ENCODE results near the gene DOK6. TPM values are rescaled to one million over a fixed set of nuclear protein-coding genes. Genes with fewer than 3 reads are reported as not detected.
"Not testable (repeated sequence)": the region's sequence is repeated elsewhere in the genome, so short reads cannot be mapped to it uniquely, and the experiment has no call there.

DOK6 gene
- total RNA-seq (ENCODE audit: unreplicated experiment), result 19.7 TPM
- long read RNA-seq, full-length matches to known transcripts, result 3 of 5 reads
- long read RNA-seq, partial matches to known transcripts, result 0 of 5 reads
- long read RNA-seq, other reads (novel, unspliced or antisense), result 2 of 5 reads

DNA sequence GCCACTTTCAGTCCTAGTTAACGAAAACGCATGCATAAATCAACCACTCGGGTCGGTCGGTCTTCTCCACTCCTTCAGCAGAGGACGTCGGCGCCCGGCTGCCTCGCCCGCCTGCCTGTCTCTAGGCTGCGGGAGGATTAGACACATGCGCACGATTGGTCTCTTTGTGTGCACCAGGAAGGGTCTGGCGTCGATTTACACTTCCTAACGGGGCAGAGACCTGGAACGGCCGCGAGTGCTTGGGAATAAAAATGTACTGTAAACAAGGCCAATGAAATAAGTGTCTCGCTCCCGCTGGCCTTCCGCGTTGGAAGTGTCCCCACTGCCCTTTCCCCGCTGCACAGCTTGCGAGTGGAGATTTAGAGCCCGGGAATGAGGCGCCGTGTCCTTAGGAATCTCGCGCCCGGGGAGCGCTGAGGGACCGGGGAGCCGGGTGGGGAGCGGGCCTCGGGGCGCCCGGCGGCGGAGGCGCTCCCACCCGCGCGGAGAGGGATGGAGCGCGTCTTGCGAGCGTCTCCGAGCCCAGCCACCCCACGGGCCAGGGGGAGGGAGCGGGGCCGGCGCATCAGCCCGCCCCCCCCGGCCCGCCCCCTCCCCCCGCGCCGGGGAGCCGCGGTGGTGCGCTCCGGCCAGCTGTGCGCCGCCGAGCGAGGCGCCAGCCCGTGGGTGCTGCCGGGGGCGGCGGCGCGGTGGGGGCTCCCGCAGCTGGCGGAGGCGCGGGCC lies at the start of gene DOK6:
Gene DOK6, plus strand, starts transcription at position 636 of the 723 bp plus-strand sequence.
- H3K4me3 Mint-ChIP-seq (ENCODE audit: unreplicated experiment), result peak within 1 kb of the TSS; percentile 91
- no peaks in the 10 kb centered on the region for H3K36me3 Mint-ChIP-seq (ENCODE audit: unreplicated experiment)
- H3K4me1 Mint-ChIP-seq (ENCODE audit: low read depth, unreplicated experiment), result peaks cover 14% of the 10 kb centered on the region
- H3K27ac Mint-ChIP-seq (ENCODE audit: unreplicated experiment), result peak within 1 kb of the TSS; percentile 92
- peak; percentile 86 for DNase-seq
- TF ChIP-seq, protein P1, sequence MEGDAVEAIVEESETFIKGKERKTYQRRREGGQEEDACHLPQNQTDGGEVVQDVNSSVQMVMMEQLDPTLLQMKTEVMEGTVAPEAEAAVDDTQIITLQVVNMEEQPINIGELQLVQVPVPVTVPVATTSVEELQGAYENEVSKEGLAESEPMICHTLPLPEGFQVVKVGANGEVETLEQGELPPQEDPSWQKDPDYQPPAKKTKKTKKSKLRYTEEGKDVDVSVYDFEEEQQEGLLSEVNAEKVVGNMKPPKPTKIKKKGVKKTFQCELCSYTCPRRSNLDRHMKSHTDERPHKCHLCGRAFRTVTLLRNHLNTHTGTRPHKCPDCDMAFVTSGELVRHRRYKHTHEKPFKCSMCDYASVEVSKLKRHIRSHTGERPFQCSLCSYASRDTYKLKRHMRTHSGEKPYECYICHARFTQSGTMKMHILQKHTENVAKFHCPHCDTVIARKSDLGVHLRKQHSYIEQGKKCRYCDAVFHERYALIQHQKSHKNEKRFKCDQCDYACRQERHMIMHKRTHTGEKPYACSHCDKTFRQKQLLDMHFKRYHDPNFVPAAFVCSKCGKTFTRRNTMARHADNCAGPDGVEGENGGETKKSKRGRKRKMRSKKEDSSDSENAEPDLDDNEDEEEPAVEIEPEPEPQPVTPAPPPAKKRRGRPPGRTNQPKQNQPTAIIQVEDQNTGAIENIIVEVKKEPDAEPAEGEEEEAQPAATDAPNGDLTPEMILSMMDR (IDR thresholded peaks at IDR 0.05; ENCODE audit: partially characterized antibody, unreplicated experiment), result no peak
- peaks cover 12% of the 10 kb centered on the region for H3K27me3 Mint-ChIP-seq (ENCODE audit: unreplicated experiment)
- H3K9me3 Mint-ChIP-seq (ENCODE audit: unreplicated experiment), result peaks cover 12% of the 10 kb centered on the region

DNA sequence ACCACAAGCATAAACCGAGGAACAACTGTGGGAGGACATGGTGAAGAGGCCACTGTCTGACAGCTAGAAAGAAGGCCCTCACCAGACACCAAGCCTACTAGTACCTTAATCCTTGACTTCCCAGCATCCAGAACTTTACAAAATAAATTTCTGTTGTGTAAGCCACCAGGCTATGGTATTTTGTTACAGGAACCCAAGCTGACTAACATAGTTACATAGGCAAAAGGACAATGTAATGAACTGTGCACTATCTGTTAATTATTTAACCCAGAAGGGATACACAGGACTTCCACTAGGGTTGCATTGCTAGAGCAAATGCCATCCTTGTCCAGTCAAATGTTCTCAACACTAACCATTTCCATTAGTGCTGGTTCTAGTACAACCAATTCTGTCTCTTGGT lies 47.7 kb upstream of the DOK6 start:
- no peak overlapping the region for H3K27ac Mint-ChIP-seq (ENCODE audit: unreplicated experiment)
- no peaks in the 10 kb centered on the region for H3K36me3 Mint-ChIP-seq (ENCODE audit: unreplicated experiment)
- DNase-seq, result no peak
- TF ChIP-seq, protein P1 (IDR thresholded peaks at IDR 0.05; ENCODE audit: partially characterized antibody, unreplicated experiment), result no peak
- no peaks in the 10 kb centered on the region for H3K9me3 Mint-ChIP-seq (ENCODE audit: unreplicated experiment)
- H3K4me1 Mint-ChIP-seq (ENCODE audit: low read depth, unreplicated experiment), result no peaks in the 10 kb centered on the region
- H3K27me3 Mint-ChIP-seq (ENCODE audit: unreplicated experiment), result no peaks in the 10 kb centered on the region
- no peak overlapping the region for H3K4me3 Mint-ChIP-seq (ENCODE audit: unreplicated experiment)

- H3K36me3 Mint-ChIP-seq (ENCODE audit: unreplicated experiment), result peaks cover 7% of the 10 kb centered on the region
- H3K27ac Mint-ChIP-seq (ENCODE audit: unreplicated experiment), result no peak overlapping the region
- H3K9me3 Mint-ChIP-seq (ENCODE audit: unreplicated experiment), result peaks cover 2% of the 10 kb centered on the region
- no peaks in the 10 kb centered on the region for H3K27me3 Mint-ChIP-seq (ENCODE audit: unreplicated experiment)
- no peak overlapping the region for H3K4me3 Mint-ChIP-seq (ENCODE audit: unreplicated experiment)
- no peak for DNase-seq
- TF ChIP-seq, protein P1 (IDR thresholded peaks at IDR 0.05; ENCODE audit: partially characterized antibody, unreplicated experiment), result no peak
- H3K4me1 Mint-ChIP-seq (ENCODE audit: low read depth, unreplicated experiment), result no peaks in the 10 kb centered on the region
Measured at GRCh38 chr18:69357590-69357989, 43.1 kb upstream of the DOK6 start.

DNA sequence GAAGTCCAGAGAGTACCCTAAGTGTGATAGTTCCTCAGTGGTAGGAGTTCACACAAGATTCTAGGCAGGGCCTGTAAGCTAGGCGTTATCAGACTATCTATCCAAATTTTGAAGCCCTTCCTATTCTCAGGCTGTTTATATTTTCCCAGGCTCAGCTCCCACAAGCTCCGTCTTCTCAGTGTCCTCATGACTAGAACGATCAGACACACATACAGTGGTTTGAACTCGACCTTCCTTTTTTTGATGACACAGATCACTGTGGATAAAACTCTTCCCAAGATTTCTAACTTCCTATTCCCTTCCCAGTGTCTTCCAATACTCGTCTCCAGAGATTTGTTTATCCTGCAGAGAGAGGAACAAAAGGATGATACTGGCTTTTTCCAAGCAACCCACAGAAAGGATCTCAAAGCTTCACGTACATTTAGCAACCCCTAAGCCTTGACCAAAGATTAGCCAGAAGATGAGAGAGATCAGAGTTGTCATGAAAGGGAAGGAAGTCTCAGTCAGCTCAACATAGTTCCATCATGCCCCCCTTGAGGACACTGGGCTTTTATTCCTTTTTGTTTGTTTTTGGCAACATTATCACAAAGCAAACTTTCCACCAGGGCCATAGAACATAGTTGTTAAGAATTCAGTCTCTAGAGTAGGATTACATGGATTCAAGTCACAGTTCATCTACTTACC lies 42.3 kb upstream of the DOK6 start:
- Mint-ChIP-seq H3K27me3 (ENCODE audit: unreplicated experiment) (no peaks in the 10 kb centered on the region), H3K4me1 (ENCODE audit: low read depth, unreplicated experiment) (no peaks in the 10 kb centered on the region), H3K36me3 (ENCODE audit: unreplicated experiment) (peaks cover 7% of the 10 kb centered on the region), H3K4me3 (ENCODE audit: unreplicated experiment) (no peak overlapping the region), H3K9me3 (ENCODE audit: unreplicated experiment) (peaks cover 2% of the 10 kb centered on the region), H3K27ac (ENCODE audit: unreplicated experiment) (no peak overlapping the region)
- TF ChIP-seq, protein P1 (IDR thresholded peaks at IDR 0.05; ENCODE audit: partially characterized antibody, unreplicated experiment), result no peak
- no peak for DNase-seq

DNA sequence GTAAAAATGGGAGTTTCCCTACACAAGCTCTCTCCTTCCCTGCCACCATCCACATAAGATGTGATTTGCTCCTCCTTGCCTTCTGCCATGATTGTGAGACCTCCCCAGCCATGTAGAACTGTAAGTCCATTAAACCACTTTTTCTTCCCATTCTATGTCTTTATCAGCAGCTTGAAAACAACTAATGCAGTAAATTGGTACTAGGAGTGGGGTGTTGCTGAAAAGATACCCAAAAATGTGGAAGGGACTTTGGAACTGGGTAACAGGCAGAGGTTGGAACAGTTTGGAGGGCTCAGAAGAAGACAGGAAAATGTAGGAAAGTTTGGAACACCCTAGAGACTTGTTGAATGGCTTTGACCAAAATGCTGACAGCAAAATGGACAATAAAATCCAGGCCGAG lies 40.9 kb upstream of the DOK6 start:
- H3K9me3 Mint-ChIP-seq (ENCODE audit: unreplicated experiment); H3K4me3 Mint-ChIP-seq (ENCODE audit: unreplicated experiment); H3K27ac Mint-ChIP-seq (ENCODE audit: unreplicated experiment); H3K36me3 Mint-ChIP-seq (ENCODE audit: unreplicated experiment); DNase-seq; H3K4me1 Mint-ChIP-seq (ENCODE audit: low read depth, unreplicated experiment); H3K27me3 Mint-ChIP-seq (ENCODE audit: unreplicated experiment): not testable (repeated sequence)
